Measurements from ENCODE around the gene SSH3. TPM values are rescaled to one million over a fixed set of nuclear protein-coding genes. Genes with fewer than 3 reads are reported as not detected.

The SSH3 gene
- total RNA-seq, 1 experiment from 2014 or later, result 89.6 TPM

- H3K27ac Mint-ChIP-seq (ENCODE audit: unreplicated experiment), result peak overlapping the region; percentile 90
These were observed 15.8 kb upstream of the SSH3 start for GRCh38 chr11:67287355-67288197.

GRCh38 chr11:67288198-67288451 is 15.2 kb upstream of the SSH3 start:
- Mint-ChIP-seq H3K27me3 (ENCODE audit: insufficient read depth, unreplicated experiment) (no peaks in the 10 kb centered on the region), H3K9me3 (ENCODE audit: unreplicated experiment) (no peaks in the 10 kb centered on the region), H3K27ac (ENCODE audit: unreplicated experiment) (peak overlapping the region; percentile 90), H3K4me3 (ENCODE audit: unreplicated experiment) (peak overlapping the region; percentile 99), H3K36me3 (ENCODE audit: insufficient read depth, unreplicated experiment) (peaks cover 82% of the 10 kb centered on the region), H3K4me1 (ENCODE audit: low read depth, unreplicated experiment) (peaks cover 29% of the 10 kb centered on the region)
- Histone ChIP-seq H3K36me3 (ENCODE audit: control insufficient read depth, insufficient read depth, low read length) (peaks cover 12% of the 10 kb centered on the region), H3K4me3 (ENCODE audit: low read depth, low read length) (peak overlapping the region; percentile 91), H3K4me1 (peaks cover 20% of the 10 kb centered on the region), H3K27me3 (replicated peaks; ENCODE audit: control insufficient read depth, insufficient read depth, low read length) (no peaks in the 10 kb centered on the region), H3K9me3 (no peaks in the 10 kb centered on the region)
- intact Hi-C loops (cut with micrococcal nuclease; ENCODE audit: unreplicated experiment), result loop anchor here (1.0 to 2.0 kb wide), 3 partner anchors 21 to 49 kb away; no protein-coding TSS in a partner anchor
- TF ChIP-seq CTCF (IDR thresholded peaks at IDR 0.05; ENCODE audit: insufficient read depth in 1 of 2, low read depth in 1 of 2, low read length in 1 of 2, severe bottlenecking in 1 of 2, unreplicated experiment in 1 of 2), result no peak
- ChIA-PET CTCF (interaction anchor here (0.6 to 3.1 kb wide), 8 partner anchors 15 to 100 kb away, joined by 3 to 27 read pairs (median 10); partner anchors contain the start of genes GRK2 and SSH3), POLR2A (interaction anchor here (0.5 to 2.2 kb wide), 7 partner anchors 15 to 169 kb away, joined by 3 to 25 read pairs (median 10); partner anchors contain the start of genes CORO1B, KDM2A and SSH3)
- no peak for DNase-seq
- no TSS peak for BruUV-seq (replicated peaks)

More at GRCh38 chr11:67287355-67288197, 15.8 kb upstream of the SSH3 start:
- BruUV-seq (replicated peaks), result TSS peak; percentile 82
- Mint-ChIP-seq H3K4me1 (ENCODE audit: low read depth, unreplicated experiment) (peaks cover 25% of the 10 kb centered on the region), H3K36me3 (ENCODE audit: insufficient read depth, unreplicated experiment) (peaks cover 82% of the 10 kb centered on the region), H3K27me3 (ENCODE audit: insufficient read depth, unreplicated experiment) (no peaks in the 10 kb centered on the region), H3K4me3 (ENCODE audit: unreplicated experiment) (peak overlapping the region; percentile 99), H3K9me3 (ENCODE audit: unreplicated experiment) (no peaks in the 10 kb centered on the region)
- Histone ChIP-seq H3K9me3 (no peaks in the 10 kb centered on the region), H3K27me3 (replicated peaks; ENCODE audit: control insufficient read depth, insufficient read depth, low read length) (no peaks in the 10 kb centered on the region), H3K36me3 (ENCODE audit: control insufficient read depth, insufficient read depth, low read length) (peaks cover 14% of the 10 kb centered on the region), H3K4me3 (ENCODE audit: low read depth, low read length) (peak overlapping the region; percentile 91), H3K4me1 (peaks cover 20% of the 10 kb centered on the region)
- ChIA-PET POLR2A (interaction anchor here (0.7 to 2.2 kb wide), 6 partner anchors 15 to 156 kb away, joined by 3 to 25 read pairs (median 11); partner anchors contain the start of genes CORO1B and SSH3), CTCF (interaction anchor here (0.9 to 3.1 kb wide), 4 partner anchors 16 to 30 kb away, joined by 3 to 27 read pairs (median 14); partner anchors contain the start of genes GRK2 and SSH3)
- no peak for DNase-seq
- intact Hi-C loops (cut with micrococcal nuclease; ENCODE audit: unreplicated experiment), result loop anchor here (1.0 to 2.0 kb wide), 3 partner anchors 20 to 49 kb away; no protein-coding TSS in a partner anchor
- TF ChIP-seq CTCF (IDR thresholded peaks at IDR 0.05; ENCODE audit: insufficient read depth in 1 of 2, low read depth in 1 of 2, low read length in 1 of 2, severe bottlenecking in 1 of 2, unreplicated experiment in 1 of 2), result no peak

- intact Hi-C loops (cut with micrococcal nuclease; ENCODE audit: unreplicated experiment), result loop anchor here (1.0 to 2.0 kb wide), 4 partner anchors 16 to 50 kb away; no protein-coding TSS in a partner anchor
These were observed 14.7 kb upstream of the SSH3 start for GRCh38 chr11:67288452-67289225.

More at GRCh38 chr11:67288452-67289225, 14.7 kb upstream of the SSH3 start:
- H3K9me3 Mint-ChIP-seq (ENCODE audit: unreplicated experiment), result no peaks in the 10 kb centered on the region
- H3K4me3 ChIP-seq (ENCODE audit: low read depth, low read length), result peak overlapping the region; percentile 91
- peaks cover 80% of the 10 kb centered on the region for H3K36me3 Mint-ChIP-seq (ENCODE audit: insufficient read depth, unreplicated experiment)
- ChIA-PET POLR2A (interaction anchor here (0.5 to 2.2 kb wide), 9 partner anchors 14 to 170 kb away, joined by 3 to 25 read pairs (median 4); partner anchors contain the start of genes CORO1B, KDM2A and SSH3), CTCF (interaction anchor here (0.6 to 3.1 kb wide), 10 partner anchors 12 to 100 kb away, joined by 3 to 27 read pairs (median 6); partner anchors contain the start of genes GRK2 and SSH3)
- no peaks in the 10 kb centered on the region for H3K27me3 ChIP-seq (replicated peaks; ENCODE audit: control insufficient read depth, insufficient read depth, low read length)
- peak; percentile 51 to 56 for TF ChIP-seq CTCF (IDR thresholded peaks at IDR 0.05; ENCODE audit: insufficient read depth in 1 of 2, low read depth in 1 of 2, low read length in 1 of 2, severe bottlenecking in 1 of 2, unreplicated experiment in 1 of 2)
- H3K9me3 ChIP-seq, result no peaks in the 10 kb centered on the region
- peaks cover 29% of the 10 kb centered on the region for H3K4me1 Mint-ChIP-seq (ENCODE audit: low read depth, unreplicated experiment)
- peak; percentile 94 to 95 for DNase-seq
- peak overlapping the region; percentile 90 for H3K27ac Mint-ChIP-seq (ENCODE audit: unreplicated experiment)
- BruUV-seq (replicated peaks), result no TSS peak
- H3K27me3 Mint-ChIP-seq (ENCODE audit: insufficient read depth, unreplicated experiment), result no peaks in the 10 kb centered on the region
- peaks cover 12% of the 10 kb centered on the region for H3K36me3 ChIP-seq (ENCODE audit: control insufficient read depth, insufficient read depth, low read length)
- peaks cover 20% of the 10 kb centered on the region for H3K4me1 ChIP-seq
- peak overlapping the region; percentile 99 for H3K4me3 Mint-ChIP-seq (ENCODE audit: unreplicated experiment)
